CD4-positive, alpha-beta T cell treated with Interleukin-17A for 1 hour (primary cell): ENCODE results near the gene BCL2L12.
"Not testable (repeated sequence)": the region's sequence is repeated elsewhere in the genome, so short reads cannot be mapped to it uniquely, and the experiment has no call there.

ENCODE experiments used
- DNase-seq: peaks from one replicate; pipeline ENCODE4 v3.0.0-alpha.2; 2020

Gene BCL2L12

GRCh38 chr19:49713236-49713845 lies 47.6 kb downstream of the BCL2L12 start:
- no peak for DNase-seq

GRCh38 chr19:49716154-49716553 lies 50.4 kb downstream of the BCL2L12 start:
- no peak for DNase-seq

GRCh38 chr19:49718511-49718910 lies 52.8 kb downstream of the BCL2L12 start:
- no peak for DNase-seq

GRCh38 chr19:49718991-49719390 lies 53.3 kb downstream of the BCL2L12 start:
- DNase-seq = no peak

GRCh38 chr19:49719420-49719819 lies 53.7 kb downstream of the BCL2L12 start:
- DNase-seq = not testable (repeated sequence)
